ENCODE results near the gene CFAP73.
"Not testable (repeated sequence)": the region's sequence is repeated elsewhere in the genome, so short reads cannot be mapped to it uniquely, and the experiment has no call there.

CFAP73 gene

DNA sequence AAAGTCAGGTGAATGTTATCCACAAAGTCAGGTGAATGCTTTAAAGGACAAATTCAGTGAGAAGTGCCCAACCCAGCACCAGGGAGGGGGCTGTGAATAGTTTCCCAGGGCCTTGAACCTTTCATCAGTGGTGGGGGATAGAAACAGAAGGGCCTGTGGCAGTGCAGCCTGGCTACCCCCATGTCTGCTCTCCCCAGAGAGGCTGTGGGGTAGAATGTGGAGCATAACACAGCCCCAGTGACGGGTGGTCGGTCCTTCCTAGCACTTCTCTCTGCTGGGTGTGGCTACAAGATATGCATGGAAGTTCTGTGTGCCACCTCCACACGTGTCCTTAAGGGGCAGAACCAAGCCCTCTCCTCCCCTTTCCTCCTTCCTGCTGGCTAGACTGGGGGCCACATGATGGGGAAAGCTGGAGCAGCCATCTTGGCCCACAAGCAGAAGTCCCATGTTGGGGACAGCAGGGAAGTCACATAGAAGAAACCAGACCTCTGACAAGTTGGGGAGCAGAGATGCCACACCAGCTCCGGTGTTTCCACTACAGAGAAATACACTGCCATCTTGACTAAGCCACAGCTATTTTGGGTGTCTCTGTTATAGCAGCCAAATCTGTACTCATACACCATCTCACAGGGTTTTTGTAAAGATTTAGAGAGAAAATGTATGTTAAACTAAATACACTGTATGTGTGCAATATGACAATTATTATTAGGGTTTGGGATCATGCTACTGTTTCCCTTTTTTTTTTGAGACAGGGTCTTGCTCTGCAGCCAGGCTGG lies 53.0 kb downstream of the CFAP73 start:
- H3K9me3 Mint-ChIP-seq = no peaks in the 10 kb centered on the region
- no peaks in the 10 kb centered on the region for H3K27me3 Mint-ChIP-seq
- H3K36me3 Mint-ChIP-seq = no peaks in the 10 kb centered on the region
- peaks cover 9% of the 10 kb centered on the region for H3K4me1 Mint-ChIP-seq
- no peak overlapping the region for H3K27ac Mint-ChIP-seq
- H3K4me3 Mint-ChIP-seq = no peak overlapping the region

DNA sequence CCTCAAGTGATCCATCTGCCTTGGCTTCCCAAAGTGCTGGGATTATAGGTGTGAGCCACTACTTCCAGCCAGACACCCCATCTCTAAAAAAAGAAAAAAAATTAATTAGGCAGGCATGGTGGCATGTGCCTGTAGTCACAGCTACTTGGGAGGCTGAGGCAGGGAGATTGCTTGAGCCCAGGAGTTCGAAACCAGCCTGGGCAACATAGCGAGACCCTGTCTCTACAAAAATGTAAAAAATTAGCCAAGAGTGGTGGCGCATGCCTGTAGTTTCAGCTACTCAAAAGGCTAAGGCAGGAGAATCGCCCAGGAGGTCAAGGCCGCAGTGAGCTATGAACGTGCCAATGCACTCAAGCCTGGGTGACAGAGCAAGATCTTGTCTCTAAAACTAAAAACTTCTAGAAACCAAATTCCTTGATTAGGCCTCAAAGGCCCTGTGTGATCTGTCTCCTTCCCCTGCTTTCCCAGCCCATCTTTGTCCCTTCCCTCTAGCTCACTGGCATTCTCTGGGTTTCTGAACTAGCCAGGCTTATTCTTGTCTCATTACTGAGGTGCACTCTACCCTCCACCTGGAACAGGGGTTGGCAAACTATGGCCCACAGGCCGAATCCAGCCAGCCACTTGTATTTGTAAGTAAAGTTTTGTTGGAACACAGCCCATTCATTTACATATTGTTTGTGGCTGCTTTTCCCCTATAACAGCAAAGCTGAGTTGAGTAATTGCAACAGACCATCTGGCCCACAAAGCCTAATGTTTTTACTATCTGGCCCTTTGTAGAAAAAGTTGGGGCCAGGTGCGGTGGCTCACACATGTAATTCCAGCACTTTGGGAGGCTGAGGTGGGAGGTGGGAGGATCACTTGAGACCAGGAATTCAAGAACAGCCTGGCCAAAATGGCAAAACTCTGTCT lies 54.6 kb downstream of the CFAP73 start:
- Mint-ChIP-seq H3K4me3 (no peak overlapping the region), H3K27me3 (no peaks in the 10 kb centered on the region), H3K4me1 (peaks cover 24% of the 10 kb centered on the region), H3K27ac (no peak overlapping the region), H3K9me3 (no peaks in the 10 kb centered on the region), H3K36me3 (no peaks in the 10 kb centered on the region)

DNA sequence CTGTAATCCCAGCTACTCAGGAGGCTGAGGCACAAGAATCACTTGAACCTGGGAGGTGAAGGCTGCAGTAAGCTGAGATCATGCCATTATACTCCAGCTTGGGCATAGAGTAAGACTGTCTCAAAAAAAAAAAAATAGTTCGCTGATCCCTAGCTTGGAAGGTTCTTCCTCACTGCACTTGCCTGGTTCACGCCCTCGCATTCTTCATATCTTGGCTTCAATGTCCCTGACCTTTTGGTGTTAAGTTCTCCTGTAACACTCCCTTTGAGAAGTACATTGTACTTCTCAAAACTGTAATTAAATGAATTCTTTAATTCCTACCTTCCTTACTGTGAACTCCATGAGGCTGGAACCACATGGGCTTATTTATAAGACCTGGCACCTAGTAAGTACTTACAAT lies 55.3 kb downstream of the CFAP73 start:
- peak overlapping the region; percentile 56 for H3K27ac Mint-ChIP-seq
- H3K27me3 Mint-ChIP-seq = no peaks in the 10 kb centered on the region
- H3K36me3 Mint-ChIP-seq = no peaks in the 10 kb centered on the region
- no peak overlapping the region for H3K4me3 Mint-ChIP-seq
- peaks cover 31% of the 10 kb centered on the region for H3K4me1 Mint-ChIP-seq
- H3K9me3 Mint-ChIP-seq = no peaks in the 10 kb centered on the region

DNA sequence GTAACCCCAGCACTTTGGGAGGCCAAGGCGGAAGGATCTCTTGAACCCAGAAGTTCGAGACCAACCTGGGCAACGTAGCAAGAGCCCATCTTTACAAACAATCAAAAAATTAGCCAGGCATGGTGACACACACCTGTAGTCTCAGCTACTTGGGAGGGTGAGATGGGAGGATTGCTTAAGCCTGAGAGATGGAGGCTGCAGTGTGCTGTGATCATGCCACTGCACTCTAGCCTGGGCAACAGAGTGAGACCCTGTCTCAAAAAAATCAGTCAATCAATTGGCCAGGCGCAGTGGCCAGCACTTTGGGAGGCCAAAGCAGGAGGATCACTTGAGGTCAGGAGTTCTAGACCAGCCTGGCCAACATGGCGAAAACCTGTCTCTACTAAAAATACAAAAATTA lies 57.3 kb downstream of the CFAP73 start:
- Mint-ChIP-seq H3K27ac (peak overlapping the region; percentile 65), H3K4me1 (peaks cover 49% of the 10 kb centered on the region)
- H3K27me3 Mint-ChIP-seq, H3K9me3 Mint-ChIP-seq, H3K4me3 Mint-ChIP-seq, H3K36me3 Mint-ChIP-seq: not testable (repeated sequence)

DNA sequence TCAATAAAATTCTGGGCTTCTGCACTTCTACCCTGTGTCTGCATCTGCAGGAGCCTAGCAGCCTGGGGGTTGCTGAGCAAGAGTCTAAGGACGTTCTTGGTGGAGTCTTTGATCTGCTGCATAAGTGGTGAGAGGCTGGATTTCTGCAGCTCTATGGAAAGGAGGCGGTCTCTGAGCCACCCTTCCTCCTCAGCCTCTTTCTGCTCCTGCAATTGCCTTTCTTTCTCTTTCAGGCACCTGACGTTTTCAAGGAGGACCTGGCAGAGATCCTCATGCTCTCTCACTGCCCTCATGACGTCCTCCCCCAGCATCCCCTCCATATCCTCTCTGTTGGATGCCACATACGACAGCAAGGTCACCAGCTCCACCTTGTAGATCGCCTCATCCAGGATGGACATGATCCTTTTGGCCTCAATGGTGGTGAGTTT lies 58.1 kb downstream of the CFAP73 start:
- no peaks in the 10 kb centered on the region for H3K9me3 Mint-ChIP-seq
- peaks cover 49% of the 10 kb centered on the region for H3K4me1 Mint-ChIP-seq
- H3K27ac Mint-ChIP-seq = peak overlapping the region; percentile 11
- no peaks in the 10 kb centered on the region for H3K36me3 Mint-ChIP-seq
- H3K27me3 Mint-ChIP-seq = no peaks in the 10 kb centered on the region
- H3K4me3 Mint-ChIP-seq = no peak overlapping the region

DNA sequence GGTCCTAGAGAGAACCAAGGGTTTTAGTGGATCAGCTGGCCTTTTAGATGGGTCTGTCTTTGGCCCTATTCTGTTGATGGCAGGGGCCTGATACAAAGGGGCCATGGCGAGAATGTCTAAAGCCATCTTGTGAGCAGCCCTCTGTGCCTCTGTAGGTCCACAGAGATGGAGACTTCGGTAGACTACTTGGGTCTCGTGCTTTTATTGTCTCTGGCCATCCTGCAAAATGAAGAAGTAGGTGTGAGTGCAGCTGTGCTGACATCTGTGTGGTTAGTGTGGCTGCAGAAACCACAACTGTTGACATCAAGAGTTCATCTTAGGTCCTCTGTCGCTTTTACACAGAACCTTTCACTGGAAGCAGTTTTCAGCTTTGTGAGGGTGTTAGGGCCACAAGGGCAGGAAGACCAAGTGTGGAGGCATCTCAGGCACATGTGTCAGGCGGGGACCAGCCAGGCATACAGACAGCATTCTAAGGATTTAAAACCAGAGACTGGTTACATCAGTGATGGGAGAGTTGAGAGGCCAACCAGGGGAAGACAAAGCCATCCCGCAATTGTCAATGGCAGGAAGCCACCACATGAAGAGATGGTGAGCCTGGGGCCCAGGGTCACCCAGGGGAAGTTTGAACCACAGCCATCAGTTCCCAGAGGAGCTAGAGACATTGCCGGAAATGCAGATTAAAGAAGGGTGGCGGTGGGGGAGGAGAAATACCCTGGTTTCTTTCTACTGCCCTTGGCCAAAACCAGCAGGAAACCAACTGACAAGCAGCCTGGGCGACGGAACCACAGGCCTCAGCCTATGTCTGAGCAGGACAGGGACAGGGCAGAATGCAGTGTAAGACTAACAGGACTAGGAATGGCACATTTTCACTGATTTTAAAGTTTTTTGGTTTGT lies 58.8 kb downstream of the CFAP73 start:
- Mint-ChIP-seq H3K36me3 (no peaks in the 10 kb centered on the region), H3K27me3 (no peaks in the 10 kb centered on the region), H3K4me1 (peaks cover 49% of the 10 kb centered on the region), H3K4me3 (peak overlapping the region; percentile 67), H3K27ac (peak overlapping the region; percentile 94), H3K9me3 (no peaks in the 10 kb centered on the region)

Data from activated naive CD4-positive, alpha-beta T cell treated with anti-CD3 and anti-CD28 coated beads, Interleukin-2, amount 50 U/mL, for 24 hours (primary cell).